ENCODE data around the gene MAGEA9. TPM values are rescaled to one million over a fixed set of nuclear protein-coding genes. Genes with fewer than 3 reads are reported as not detected.

The MAGEA9 gene
- total RNA-seq, 3 donors from 2014 or later, result not detected

- no peak overlapping the region for H3K4me3 ChIP-seq
- intact Hi-C loops (cut with DNase I, micrococcal nuclease), result no loop called here
- H3K9me3 ChIP-seq, result no peaks in the 10 kb centered on the region
- H3K36me3 ChIP-seq (ENCODE audit: low read depth), result no peaks in the 10 kb centered on the region
- H3K4me1 ChIP-seq (ENCODE audit: low read depth), result no peaks in the 10 kb centered on the region
- no peak for TF ChIP-seq CTCF (IDR thresholded peaks at IDR 0.05)
- ATAC-seq (no peak), DNase-seq (no peak)
These were observed 36.9 kb downstream of the MAGEA9 start for GRCh38 chrX:149818652-149819051.

- Histone ChIP-seq H3K4me3 (no peak overlapping the region), H3K4me1 (ENCODE audit: low read depth) (no peaks in the 10 kb centered on the region), H3K9me3 (no peaks in the 10 kb centered on the region), H3K36me3 (ENCODE audit: low read depth) (no peaks in the 10 kb centered on the region)
- DNase-seq (no peak), ATAC-seq (no peak)
- no peak for TF ChIP-seq CTCF (IDR thresholded peaks at IDR 0.05)
- intact Hi-C loops (cut with DNase I, micrococcal nuclease), result no loop called here
These were observed 37.6 kb downstream of the MAGEA9 start for GRCh38 chrX:149819371-149819770.

- no peaks in the 10 kb centered on the region for H3K9me3 ChIP-seq
- intact Hi-C loops (cut with DNase I, micrococcal nuclease), result no loop called here
- no peaks in the 10 kb centered on the region for H3K36me3 ChIP-seq (ENCODE audit: low read depth)
- DNase-seq (peak in 2 of 3 donors; percentile 26 to 29), ATAC-seq (no peak)
- TF ChIP-seq CTCF (IDR thresholded peaks at IDR 0.05), result no peak
- H3K4me1 ChIP-seq (ENCODE audit: low read depth), result no peaks in the 10 kb centered on the region
- no peak overlapping the region for H3K4me3 ChIP-seq
These were observed 43.7 kb downstream of the MAGEA9 start for GRCh38 chrX:149825424-149825823.

- Histone ChIP-seq H3K4me1 (ENCODE audit: low read depth) (no peaks in the 10 kb centered on the region), H3K36me3 (ENCODE audit: low read depth) (no peaks in the 10 kb centered on the region), H3K9me3 (no peaks in the 10 kb centered on the region), H3K4me3 (no peak overlapping the region)
- no peak for ATAC-seq
- intact Hi-C loops (cut with DNase I, micrococcal nuclease), result no loop called here
- DNase-seq, result no peak
- TF ChIP-seq CTCF (IDR thresholded peaks at IDR 0.05), result no peak
These were observed 45.5 kb downstream of the MAGEA9 start for GRCh38 chrX:149827254-149827653.

- no peak for DNase-seq
- no peak for ATAC-seq
- Histone ChIP-seq H3K36me3 (ENCODE audit: low read depth) (no peaks in the 10 kb centered on the region), H3K9me3 (no peaks in the 10 kb centered on the region), H3K4me1 (ENCODE audit: low read depth) (no peaks in the 10 kb centered on the region), H3K4me3 (no peak overlapping the region)
- intact Hi-C loops (cut with DNase I, micrococcal nuclease), result no loop called here
- no peak for TF ChIP-seq CTCF (IDR thresholded peaks at IDR 0.05)
These were observed 48.0 kb downstream of the MAGEA9 start for GRCh38 chrX:149829751-149830191.

All from mucosa of descending colon (tissue), 3 donors.